Kidney (tissue), 14 donors: ENCODE data around the gene BCL3. TPM values are rescaled to one million over a fixed set of nuclear protein-coding genes. Genes with fewer than 3 reads are reported as not detected.

ENCODE experiments used
- DNase-seq, 5 donors: peaks; one replicate each; pipeline ENCODE4 v3.0.0-alpha.2; 2013 to 2020
- FAIRE-seq: peaks from 2 replicates; lab custom pipeline; 2012; peaks lifted over from hg19 to GRCh38; lab: Jason Lieb, UNC
- H3K27ac ChIP-seq, 2 donors: one replicate each; pipeline ENCODE4 v1.7.0; 2013; ENCODE audit warnings: low read depth in 2 of 2, low read length in 2 of 2, inconsistent platforms in 1 of 2
- H3K27me3 ChIP-seq: one replicate; pipeline ENCODE4 v1.7.1; 2013; ENCODE audit warnings: low read length, inconsistent platforms; ENCODE audit not compliant: control insufficient read depth, insufficient read depth
- H3K36me3 ChIP-seq, 3 donors: one replicate each; pipeline versions ENCODE4 v1.7.0 to v1.7.1; 2013; ENCODE audit warnings: low read length in 3 of 3, control low read depth in 1 of 3, inconsistent platforms in 1 of 3; ENCODE audit not compliant: insufficient read depth in 3 of 3, control insufficient read depth in 2 of 3
- H3K4me1 ChIP-seq, 3 donors: one replicate each; pipeline versions ENCODE4 v1.7.0 to v1.7.1; 2013; ENCODE audit warnings: low read length in 3 of 3, inconsistent platforms in 1 of 3, low read depth in 1 of 3; ENCODE audit not compliant: control insufficient read depth in 2 of 3, insufficient read depth in 2 of 3
- H3K4me3 ChIP-seq, 3 donors: one replicate each; pipeline versions ENCODE4 v1.7.0 to v1.8.1; 2013; ENCODE audit warnings: low read length in 3 of 3, control low read depth in 1 of 3, inconsistent platforms in 1 of 3
- H3K9ac ChIP-seq, 3 donors: one replicate each; pipeline versions ENCODE4 v1.7.0 to v1.7.1; 2013; ENCODE audit warnings: low read length in 3 of 3, control low read depth in 1 of 3, inconsistent platforms in 1 of 3
- H3K9me3 ChIP-seq, 3 donors: one replicate each; pipeline versions ENCODE4 v1.7.0 to v1.7.1; 2013; ENCODE audit warnings: low read length in 3 of 3, control low read depth in 1 of 3, inconsistent platforms in 1 of 3; ENCODE audit not compliant: control insufficient read depth in 2 of 3, insufficient read depth in 1 of 3
- intact Hi-C: fragments of 100-400 bp; cut with DNase I; formaldehyde crosslinking; loops from one replicate; pipeline ENCODE4 v1.11.1; 2022
- polyA plus RNA-seq: library from polyadenylated mRNA; stranded (reverse); fragments of 350-450 nt; fragmentation: Illumina TruSeq; extraction: RNeasy Lipid Tissue Mini Kit (QIAGEN cat#74804); gene quantifications from one replicate; pipeline ENCODE4 v1.2.3, GENCODE V29; 2014; ENCODE audit warnings: low read depth, low replicate concordance; ENCODE audit not compliant: insufficient read depth
- total RNA-seq: library from RNA; stranded (reverse); fragmentation: NEBNext Ultra II Directional; extraction: Animal tissue kit (Norgen Biotek cat#: 25700); gene quantifications from one replicate; pipeline ENCODE4 v1.2.1, GENCODE V29; 2021
- TF ChIP-seq, protein P1 (sequence below): IDR thresholded peaks from 3 replicates; pipeline ENCODE4 v1.5.1; 2012; ENCODE audit warnings: mild to moderate bottlenecking, moderate library complexity, borderline replicate concordance; ENCODE audit not compliant: insufficient read depth; ENCODE audit errors: extremely low read depth
- donor health status: control.
- donor health status: control.
- donor health status: control.
- donor health status: control.
- donor health status: control.
- donor health status: DM: yes; HTN: yes; CAD: no.
- donor health status: Normal renal cell carcinoma (clear cell type).

The BCL3 gene
- total and polyA plus RNA-seq, 2 donors from 2014 or later = 23.2 to 86.8 TPM

DNA sequence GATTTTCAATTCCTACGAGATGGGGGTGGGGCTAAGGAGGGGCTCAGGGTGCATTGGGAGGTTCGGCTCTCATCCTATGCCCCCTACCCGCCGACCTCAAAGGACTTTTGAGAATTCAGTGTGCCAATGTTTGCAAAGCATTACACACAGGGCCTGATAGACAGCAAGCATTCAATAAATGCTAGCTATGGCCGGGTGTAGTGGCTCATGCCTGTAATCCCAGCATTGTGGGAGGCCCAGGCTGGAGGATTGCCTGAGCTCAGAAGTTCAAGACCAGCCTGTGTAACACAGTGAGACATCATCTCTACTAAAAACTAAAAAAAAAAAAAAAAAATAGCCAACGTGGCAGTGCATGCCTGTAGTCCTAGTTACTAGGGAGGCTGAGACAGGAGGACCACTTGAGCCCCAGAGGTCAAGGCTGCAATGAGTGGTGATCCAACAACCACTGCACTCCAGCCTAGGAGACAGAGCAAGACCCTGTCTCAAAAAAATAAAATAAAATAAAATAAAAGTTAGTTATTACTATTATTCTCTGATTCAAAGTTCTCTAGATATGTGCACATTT, 27.2 kb downstream of the BCL3 start:
- DNase-seq = no peak
- H3K9me3 ChIP-seq = no peaks in the 10 kb centered on the region
- H3K4me1 ChIP-seq = peaks cover 0 to 10% (median 0%) of the 10 kb centered on the region in 3 donors
- H3K4me3 ChIP-seq = no peak overlapping the region
- TF ChIP-seq, protein P1, sequence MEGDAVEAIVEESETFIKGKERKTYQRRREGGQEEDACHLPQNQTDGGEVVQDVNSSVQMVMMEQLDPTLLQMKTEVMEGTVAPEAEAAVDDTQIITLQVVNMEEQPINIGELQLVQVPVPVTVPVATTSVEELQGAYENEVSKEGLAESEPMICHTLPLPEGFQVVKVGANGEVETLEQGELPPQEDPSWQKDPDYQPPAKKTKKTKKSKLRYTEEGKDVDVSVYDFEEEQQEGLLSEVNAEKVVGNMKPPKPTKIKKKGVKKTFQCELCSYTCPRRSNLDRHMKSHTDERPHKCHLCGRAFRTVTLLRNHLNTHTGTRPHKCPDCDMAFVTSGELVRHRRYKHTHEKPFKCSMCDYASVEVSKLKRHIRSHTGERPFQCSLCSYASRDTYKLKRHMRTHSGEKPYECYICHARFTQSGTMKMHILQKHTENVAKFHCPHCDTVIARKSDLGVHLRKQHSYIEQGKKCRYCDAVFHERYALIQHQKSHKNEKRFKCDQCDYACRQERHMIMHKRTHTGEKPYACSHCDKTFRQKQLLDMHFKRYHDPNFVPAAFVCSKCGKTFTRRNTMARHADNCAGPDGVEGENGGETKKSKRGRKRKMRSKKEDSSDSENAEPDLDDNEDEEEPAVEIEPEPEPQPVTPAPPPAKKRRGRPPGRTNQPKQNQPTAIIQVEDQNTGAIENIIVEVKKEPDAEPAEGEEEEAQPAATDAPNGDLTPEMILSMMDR = no peak
- no peak overlapping the region for H3K27ac ChIP-seq
- no peak for FAIRE-seq
- intact Hi-C loops = no loop called here
- no peak overlapping the region for H3K9ac ChIP-seq
- H3K36me3 ChIP-seq = no peaks in the 10 kb centered on the region
- H3K27me3 ChIP-seq = no peaks in the 10 kb centered on the region

DNA sequence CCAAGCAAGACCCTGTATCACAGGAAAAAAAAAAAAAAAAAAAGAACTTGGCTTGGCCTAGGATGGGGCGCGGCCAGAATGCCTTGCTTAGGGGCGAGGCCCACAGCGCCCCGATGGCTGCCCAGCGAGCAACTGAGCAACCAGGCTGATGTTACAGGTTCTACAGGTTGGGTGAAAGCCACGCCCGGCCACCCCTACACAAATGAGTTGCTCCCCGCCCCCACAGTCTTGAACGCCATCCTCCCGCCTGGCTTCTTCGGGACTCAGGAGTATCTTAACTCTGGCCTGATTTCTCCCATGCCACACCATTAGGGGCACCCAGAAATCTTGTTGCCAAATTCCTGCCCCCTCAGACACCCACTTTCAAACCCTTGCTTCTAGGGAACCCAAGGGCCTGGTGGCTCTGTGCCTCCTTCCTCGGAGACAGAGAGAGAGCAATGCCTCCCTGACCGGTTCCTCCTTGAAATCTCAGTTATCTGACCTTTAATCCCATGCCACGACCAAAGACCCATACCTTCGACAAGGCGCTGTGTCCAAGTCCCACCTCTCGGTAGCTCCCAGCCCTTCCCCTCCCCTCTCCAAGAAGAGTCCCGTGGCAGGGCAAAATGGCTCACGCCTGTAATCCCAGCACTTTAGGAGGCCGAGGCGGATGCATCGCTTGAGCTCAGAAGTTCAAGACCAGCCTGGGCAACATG, 28.0 kb downstream of the BCL3 start:
- Histone ChIP-seq H3K27me3 (no peaks in the 10 kb centered on the region), H3K9ac (no peak overlapping the region)

DNA sequence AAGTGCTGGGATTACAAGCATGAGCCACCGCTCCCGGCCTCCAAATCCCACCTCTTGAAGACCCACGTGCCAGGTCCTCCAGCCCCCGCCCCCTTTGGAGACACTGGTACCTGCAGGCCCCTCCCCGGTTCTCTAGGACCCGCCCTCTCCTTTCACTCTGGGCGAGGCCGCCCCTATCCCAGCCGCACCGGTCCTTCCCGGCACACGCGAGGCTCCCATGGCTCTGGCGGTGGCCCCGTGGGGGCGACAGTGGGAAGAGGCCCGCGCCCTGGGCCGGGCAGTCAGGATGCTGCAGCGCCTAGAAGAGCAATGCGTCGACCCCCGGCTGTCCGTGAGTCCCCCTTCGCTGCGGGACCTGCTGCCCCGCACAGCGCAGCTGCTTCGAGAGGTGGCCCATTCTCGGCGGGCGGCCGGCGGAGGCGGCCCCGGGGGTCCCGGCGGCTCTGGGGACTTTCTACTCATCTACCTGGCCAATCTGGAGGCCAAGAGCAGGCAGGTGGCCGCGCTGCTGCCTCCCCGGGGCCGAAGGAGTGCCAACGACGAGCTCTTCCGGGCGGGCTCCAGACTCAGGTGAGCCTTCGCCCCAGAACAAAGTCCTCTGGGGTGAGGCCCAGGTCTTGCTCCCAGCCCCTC, 29.3 kb downstream of the BCL3 start, which contains the start of gene CBLC:
TSS of gene CBLC (plus strand) at position 176 of the 633 bp plus-strand sequence. CDS start at position 218, 42 bp downstream.
- H3K36me3 ChIP-seq = no peaks in the 10 kb centered on the region
- H3K9ac ChIP-seq = peak within 1 kb of the TSS in 1 of 3 donors; percentile 40
- intact Hi-C loops = no loop called here
- peak within 1 kb of the TSS in 2 of 3 donors; percentile 19 to 41 for H3K4me3 ChIP-seq
- H3K4me1 ChIP-seq = peaks cover 0 to 8% (median 0%) of the 10 kb centered on the region in 3 donors
- H3K27ac ChIP-seq = peak within 1 kb of the TSS; percentile 57 to 69
- no peaks in the 10 kb centered on the region for H3K9me3 ChIP-seq
- FAIRE-seq (no peak), DNase-seq (peak; percentile 78 to 93 (median 89))
- TF ChIP-seq, protein P1 = no peak
- H3K27me3 ChIP-seq = no peaks in the 10 kb centered on the region

More for the DNA sequence above, 28.0 kb downstream of the BCL3 start:
- H3K9me3 ChIP-seq = no peaks in the 10 kb centered on the region
- H3K4me1 ChIP-seq = peaks cover 0 to 8% (median 0%) of the 10 kb centered on the region in 3 donors
- H3K36me3 ChIP-seq = no peaks in the 10 kb centered on the region
- intact Hi-C loops = no loop called here
- FAIRE-seq (no peak), DNase-seq (peak in 4 of 5 donors; percentile 50 to 71 (median 59))
- H3K4me3 ChIP-seq = no peak overlapping the region
- TF ChIP-seq, protein P1 = no peak
- H3K27ac ChIP-seq = no peak overlapping the region
